BLaER1 treated with 17β-estradiol and CSF1 and Interleukin-3, amounts not matched to agents 10 nM and 100 nM (cell line): ENCODE results near the gene PAX2.

ENCODE experiments used
- H3K27ac ChIP-seq, 11 experiments: shearing (Covaris generic); formaldehyde crosslinking; 2 replicates each; pipeline ENCODE4 v1.8.1; 2022
- H3K27me3 ChIP-seq, 11 experiments: shearing (Covaris generic); formaldehyde crosslinking; 2 replicates each; pipeline ENCODE4 v1.8.1; 2022
- H3K36me3 ChIP-seq, 11 experiments: shearing (Covaris generic); formaldehyde crosslinking; 2 replicates each; pipeline ENCODE4 v1.8.1; 2022
- H3K4me1 ChIP-seq, 10 experiments: shearing (Covaris generic); formaldehyde crosslinking; 2 replicates each; pipeline ENCODE4 v1.8.1; 2022
- H3K4me2 ChIP-seq, 11 experiments: shearing (Covaris generic); formaldehyde crosslinking; 2 replicates each; pipeline ENCODE4 v1.8.1; 2022
- H3K4me3 ChIP-seq, 10 experiments: shearing (Covaris generic); formaldehyde crosslinking; 2 replicates each; pipeline ENCODE4 v1.8.1; 2022
- H3K9ac ChIP-seq, 11 experiments: shearing (Covaris generic); formaldehyde crosslinking; 2 replicates each; pipeline ENCODE4 v1.8.1; 2022
- H3K9me3 ChIP-seq, 11 experiments: shearing (Covaris generic); formaldehyde crosslinking; replicated peaks in 1 of 11; 2 replicates each; pipeline ENCODE4 v1.8.1; 2022
- H4K20me1 ChIP-seq, 11 experiments: shearing (Covaris generic); formaldehyde crosslinking; 2 replicates each; pipeline ENCODE4 v1.8.1; 2022
- Cebpa-rat ChIP-seq, 11 experiments: shearing (Covaris generic); IDR thresholded peaks; 2 replicates each; pipeline ENCODE4 v1.8.1; 2022

The PAX2 gene

DNA sequence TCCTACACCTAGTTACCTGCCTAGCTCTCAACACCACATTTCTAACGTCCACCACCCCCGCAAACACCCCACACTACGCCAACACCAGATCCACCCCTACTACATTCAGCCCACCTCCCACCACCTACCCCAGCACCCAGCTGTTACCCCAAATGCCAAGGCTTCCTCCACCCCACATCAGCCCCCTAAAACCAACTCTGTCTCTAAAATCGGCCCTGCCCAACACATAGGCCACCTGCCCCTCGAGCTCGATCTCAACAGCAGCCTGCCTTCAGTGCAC lies 114.0 kb downstream of the PAX2 start:
- Histone ChIP-seq H3K9me3 (peaks cover 0 to 14% (median 6%) of the 10 kb centered on the region in 11 experiments; a peak in 8 of 22 replicates), H3K27ac (no peak overlapping the region), H3K9ac (no peak overlapping the region), H3K4me2 (no peak overlapping the region), H3K36me3 (no peaks in the 10 kb centered on the region), H4K20me1 (no peaks in the 10 kb centered on the region; a peak in 1 of 22 replicates), H3K4me1 (no peaks in the 10 kb centered on the region), H3K4me3 (no peak overlapping the region), H3K27me3 (peaks cover 0 to 5% (median 0%) of the 10 kb centered on the region in 11 experiments; a peak in 1 of 22 replicates)
- no peak for TF ChIP-seq Cebpa-rat (IDR thresholded peaks at IDR 0.05)

GRCh38 chr10:100863433-100863832 lies 118.1 kb downstream of the PAX2 start:
- no peak for TF ChIP-seq Cebpa-rat (IDR thresholded peaks at IDR 0.05)
- no peaks in the 10 kb centered on the region for H3K4me1 ChIP-seq
- H3K4me2 ChIP-seq: no peak overlapping the region
- H3K36me3 ChIP-seq: no peaks in the 10 kb centered on the region
- no peaks in the 10 kb centered on the region for H3K9me3 ChIP-seq
- no peak overlapping the region for H3K9ac ChIP-seq
- H4K20me1 ChIP-seq: no peaks in the 10 kb centered on the region; a peak in 1 of 22 replicates
- no peak overlapping the region for H3K4me3 ChIP-seq
- peaks cover 4 to 34% (median 28%) of the 10 kb centered on the region in 11 experiments; a peak in 21 of 22 replicates for H3K27me3 ChIP-seq
- no peak overlapping the region for H3K27ac ChIP-seq

- Histone ChIP-seq H4K20me1 (no peaks in the 10 kb centered on the region; a peak in 1 of 22 replicates), H3K9me3 (no peaks in the 10 kb centered on the region), H3K4me3 (no peak overlapping the region), H3K4me2 (no peak overlapping the region), H3K36me3 (no peaks in the 10 kb centered on the region), H3K27ac (no peak overlapping the region), H3K9ac (no peak overlapping the region), H3K27me3 (peaks cover 4 to 34% (median 28%) of the 10 kb centered on the region in 11 experiments; a peak in 21 of 22 replicates), H3K4me1 (no peaks in the 10 kb centered on the region)
- TF ChIP-seq Cebpa-rat (IDR thresholded peaks at IDR 0.05): no peak
These were observed 118.9 kb downstream of the PAX2 start for GRCh38 chr10:100864036-100864885.

- H3K36me3 ChIP-seq: no peaks in the 10 kb centered on the region
- no peaks in the 10 kb centered on the region for H3K4me1 ChIP-seq
- no peaks in the 10 kb centered on the region for H3K9me3 ChIP-seq
- TF ChIP-seq Cebpa-rat (IDR thresholded peaks at IDR 0.05): no peak
- no peak overlapping the region for H3K4me3 ChIP-seq
- no peak overlapping the region for H3K4me2 ChIP-seq
- H3K27me3 ChIP-seq: peaks cover 4 to 34% (median 28%) of the 10 kb centered on the region in 11 experiments; a peak in 21 of 22 replicates
- H3K9ac ChIP-seq: no peak overlapping the region
- no peak overlapping the region for H3K27ac ChIP-seq
- no peaks in the 10 kb centered on the region; a peak in 1 of 22 replicates for H4K20me1 ChIP-seq
These were observed 119.6 kb downstream of the PAX2 start for GRCh38 chr10:100864978-100865377.

- peaks cover 4 to 34% (median 28%) of the 10 kb centered on the region in 11 experiments; a peak in 21 of 22 replicates for H3K27me3 ChIP-seq
These were observed 120.6 kb downstream of the PAX2 start for GRCh38 chr10:100866010-100866409.

DNA sequence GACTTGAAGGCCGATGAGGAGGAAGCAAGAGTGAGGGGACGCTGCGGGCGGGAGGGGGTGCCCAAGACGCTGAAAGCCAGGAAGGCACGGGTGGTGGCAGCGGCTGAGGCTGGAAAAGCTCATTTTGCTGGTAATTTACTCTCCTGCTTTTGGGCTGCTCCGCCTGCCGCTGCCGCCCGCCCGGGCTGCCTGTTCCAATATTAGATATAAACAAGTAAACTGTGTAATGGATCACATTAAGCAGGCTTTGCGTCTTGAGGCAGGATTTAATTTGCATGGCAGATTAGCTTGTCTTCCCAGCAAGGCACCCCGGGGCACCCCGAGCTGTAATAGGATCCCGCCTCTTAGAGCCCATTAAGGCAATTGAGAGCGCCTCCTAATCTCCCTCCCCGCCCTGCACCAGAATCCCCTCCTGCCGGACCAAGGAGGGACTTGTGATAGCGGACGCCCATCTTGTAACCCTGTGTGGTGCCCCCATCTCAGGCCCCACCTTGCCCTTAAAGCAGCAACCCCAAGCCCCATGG lies 121.3 kb downstream of the PAX2 start:
- no peaks in the 10 kb centered on the region for H3K4me1 ChIP-seq
- H3K27me3 ChIP-seq: peaks cover 4 to 33% (median 28%) of the 10 kb centered on the region in 11 experiments; a peak in 21 of 22 replicates
- no peaks in the 10 kb centered on the region for H3K9me3 ChIP-seq
- no peaks in the 10 kb centered on the region for H3K36me3 ChIP-seq
- no peak overlapping the region for H3K9ac ChIP-seq
- TF ChIP-seq Cebpa-rat (IDR thresholded peaks at IDR 0.05): no peak
- no peaks in the 10 kb centered on the region; a peak in 1 of 22 replicates for H4K20me1 ChIP-seq
- no peak overlapping the region for H3K4me3 ChIP-seq
- no peak overlapping the region for H3K27ac ChIP-seq
- no peak overlapping the region for H3K4me2 ChIP-seq

More at GRCh38 chr10:100866010-100866409, 120.6 kb downstream of the PAX2 start:
- Histone ChIP-seq H3K4me3 (no peak overlapping the region), H3K4me2 (no peak overlapping the region), H4K20me1 (no peaks in the 10 kb centered on the region; a peak in 1 of 22 replicates), H3K4me1 (no peaks in the 10 kb centered on the region), H3K27ac (no peak overlapping the region), H3K9ac (no peak overlapping the region), H3K9me3 (no peaks in the 10 kb centered on the region), H3K36me3 (no peaks in the 10 kb centered on the region)
- no peak for TF ChIP-seq Cebpa-rat (IDR thresholded peaks at IDR 0.05)

DNA sequence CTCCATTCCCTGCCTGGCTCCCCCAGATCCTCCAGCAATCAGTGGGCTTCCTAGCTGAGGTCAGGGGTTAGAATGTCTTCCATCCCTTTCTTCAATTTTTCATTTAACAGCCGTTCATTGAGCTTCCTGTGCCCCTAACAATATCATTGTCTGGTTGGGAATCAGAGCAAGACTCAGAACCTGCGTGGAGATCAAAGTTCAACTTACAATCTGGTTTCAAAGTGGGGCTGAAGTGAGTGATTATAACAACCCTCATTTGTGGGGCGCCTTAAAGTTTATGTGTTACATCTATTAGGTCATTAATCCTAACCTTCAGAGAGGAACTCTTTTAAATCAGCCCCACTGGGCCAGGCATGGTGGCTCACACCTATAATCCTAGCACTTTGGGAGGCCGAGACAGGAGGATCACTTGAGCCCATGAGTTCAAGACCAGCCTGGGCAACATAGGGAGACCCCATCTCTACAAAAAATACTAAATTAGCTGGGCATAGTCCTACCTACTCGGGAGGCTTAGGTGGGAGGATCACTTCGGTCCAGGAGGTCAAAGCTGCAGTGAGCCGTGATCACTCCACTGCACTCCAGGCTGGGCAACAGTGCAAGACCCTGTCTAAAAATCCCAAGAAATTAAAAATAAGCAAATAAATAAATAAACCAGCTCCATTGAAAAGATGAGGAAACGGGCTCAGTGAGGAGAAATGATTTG lies 122.0 kb downstream of the PAX2 start:
- Histone ChIP-seq H3K36me3 (no peaks in the 10 kb centered on the region), H3K4me3 (no peak overlapping the region), H3K4me1 (no peaks in the 10 kb centered on the region), H3K9me3 (no peaks in the 10 kb centered on the region), H3K27me3 (peaks cover 4 to 33% (median 28%) of the 10 kb centered on the region in 11 experiments; a peak in 21 of 22 replicates), H3K4me2 (no peak overlapping the region), H4K20me1 (no peaks in the 10 kb centered on the region; a peak in 1 of 22 replicates), H3K27ac (no peak overlapping the region), H3K9ac (no peak overlapping the region)
- no peak for TF ChIP-seq Cebpa-rat (IDR thresholded peaks at IDR 0.05)

DNA sequence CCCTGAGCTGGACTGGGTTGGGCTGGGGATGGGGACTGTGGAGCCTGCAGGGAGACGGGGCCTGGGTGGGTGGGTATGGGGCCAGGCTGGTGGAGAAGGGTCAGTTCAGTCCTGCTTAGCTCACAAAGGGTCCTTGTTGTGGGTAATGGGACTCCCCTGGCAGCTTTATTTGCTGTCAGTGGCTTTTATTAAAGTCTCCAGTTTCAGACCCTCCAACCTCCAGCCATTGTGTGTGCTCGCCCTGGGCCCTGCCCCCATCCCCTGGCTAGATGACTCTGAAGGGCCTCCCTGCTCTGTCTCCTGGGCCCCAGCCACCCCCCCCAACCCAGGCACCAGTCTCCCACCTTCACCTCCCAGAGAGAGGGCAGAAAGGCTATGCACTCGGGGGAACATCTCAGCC lies 123.0 kb downstream of the PAX2 start:
- H3K4me2 ChIP-seq: no peak overlapping the region
- H3K9ac ChIP-seq: no peak overlapping the region
- H3K27me3 ChIP-seq: peaks cover 4 to 33% (median 28%) of the 10 kb centered on the region in 11 experiments; a peak in 21 of 22 replicates
- no peaks in the 10 kb centered on the region for H3K9me3 ChIP-seq
- H3K4me3 ChIP-seq: no peak overlapping the region
- no peaks in the 10 kb centered on the region for H3K36me3 ChIP-seq
- no peak overlapping the region for H3K27ac ChIP-seq
- H4K20me1 ChIP-seq: no peaks in the 10 kb centered on the region
- H3K4me1 ChIP-seq: no peaks in the 10 kb centered on the region
- no peak for TF ChIP-seq Cebpa-rat (IDR thresholded peaks at IDR 0.05)

GRCh38 chr10:100869399-100869798 lies 124.0 kb downstream of the PAX2 start:
- H3K9ac ChIP-seq: no peak overlapping the region
- H3K9me3 ChIP-seq: no peaks in the 10 kb centered on the region
- H4K20me1 ChIP-seq: no peaks in the 10 kb centered on the region
- no peak overlapping the region for H3K4me2 ChIP-seq
- H3K36me3 ChIP-seq: no peaks in the 10 kb centered on the region
- H3K27me3 ChIP-seq: peaks cover 4 to 33% (median 28%) of the 10 kb centered on the region in 11 experiments; a peak in 21 of 22 replicates
- H3K27ac ChIP-seq: no peak overlapping the region
- no peaks in the 10 kb centered on the region for H3K4me1 ChIP-seq
- H3K4me3 ChIP-seq: no peak overlapping the region
- no peak for TF ChIP-seq Cebpa-rat (IDR thresholded peaks at IDR 0.05)
